Astrocyte (in vitro differentiated cells and primary cell): ENCODE measurements around the gene LRRC7. TPM values are rescaled to one million over a fixed set of nuclear protein-coding genes. Genes with fewer than 3 reads are reported as not detected.

ENCODE experiments used
- DNase-seq: peaks from one replicate; pipeline ENCODE4 v3.0.0-alpha.2; 2010; ENCODE audit warnings: low read depth
- FAIRE-seq: peaks from 2 replicates; lab custom pipeline; 2011; peaks lifted over from hg19 to GRCh38; lab: Jason Lieb, UNC
- H2AFZ ChIP-seq: 2 replicates; pipeline ENCODE4 v1.6.0; 2012; ENCODE audit warnings: low read depth, low read length, inconsistent platforms
- H3K27ac ChIP-seq: 2 replicates; pipeline ENCODE4 v1.5.1; 2011; ENCODE audit warnings: low read depth, low read length, inconsistent platforms
- H3K27me3 ChIP-seq: 2 replicates; pipeline ENCODE4 v1.6.0; 2011; ENCODE audit warnings: low read length, inconsistent platforms; ENCODE audit not compliant: insufficient read depth
- H3K36me3 ChIP-seq: 2 replicates; pipeline ENCODE4 v1.5.1; 2011; ENCODE audit warnings: low read length, inconsistent platforms; ENCODE audit not compliant: insufficient read depth
- H3K4me1 ChIP-seq: 2 replicates; pipeline ENCODE4 v1.5.1; 2011; ENCODE audit warnings: low read length, inconsistent platforms; ENCODE audit not compliant: insufficient read depth
- H3K4me2 ChIP-seq: 2 replicates; pipeline ENCODE4 v1.6.0; 2012; ENCODE audit warnings: low read length, inconsistent platforms
- H3K4me3 ChIP-seq: 2 replicates; pipeline ENCODE4 v1.5.1; 2011; ENCODE audit warnings: low read depth, mild to moderate bottlenecking, low read length, inconsistent platforms; ENCODE audit not compliant: insufficient read depth
- H3K79me2 ChIP-seq: 2 replicates; pipeline ENCODE4 v1.6.0; 2012; ENCODE audit warnings: mild to moderate bottlenecking, low read length, inconsistent platforms; ENCODE audit not compliant: insufficient read depth
- H3K9ac ChIP-seq: 2 replicates; pipeline ENCODE4 v1.6.0; 2012; ENCODE audit warnings: mild to moderate bottlenecking, low read length, inconsistent platforms
- H3K9me3 ChIP-seq: 2 replicates; pipeline ENCODE4 v1.5.1; 2012; ENCODE audit warnings: low read depth, mild to moderate bottlenecking, low read length, inconsistent platforms; ENCODE audit not compliant: insufficient read depth
- H4K20me1 ChIP-seq: 2 replicates; pipeline ENCODE4 v1.6.0; 2012; ENCODE audit warnings: low read length, inconsistent platforms; ENCODE audit not compliant: insufficient read depth
- H3K27ac Mint-ChIP-seq: one replicate; pipeline ENCODE4 v1.8.0; 2021; ENCODE audit warnings: mild to moderate bottlenecking, mixed read lengths; ENCODE audit not compliant: unreplicated experiment
- H3K27me3 Mint-ChIP-seq: one replicate; pipeline ENCODE4 v1.8.0; 2021; ENCODE audit warnings: low read depth, mixed read lengths; ENCODE audit not compliant: unreplicated experiment
- H3K36me3 Mint-ChIP-seq: one replicate; pipeline ENCODE4 v1.8.0; 2021; ENCODE audit warnings: low read depth, mixed read lengths; ENCODE audit not compliant: unreplicated experiment
- H3K4me1 Mint-ChIP-seq: one replicate; pipeline ENCODE4 v1.8.0; 2021; ENCODE audit warnings: low read depth, mixed read lengths; ENCODE audit not compliant: unreplicated experiment
- H3K4me3 Mint-ChIP-seq: one replicate; pipeline ENCODE4 v1.8.0; 2021; ENCODE audit warnings: mild to moderate bottlenecking, moderate library complexity, mixed read lengths; ENCODE audit not compliant: unreplicated experiment
- H3K9me3 Mint-ChIP-seq: one replicate; pipeline ENCODE4 v1.8.0; 2021; ENCODE audit warnings: mild to moderate bottlenecking, mixed read lengths; ENCODE audit not compliant: unreplicated experiment
- EZH2 ChIP-seq: IDR thresholded peaks from 2 replicates; pipeline ENCODE4 v1.6.1; 2012; ENCODE audit warnings: mild to moderate bottlenecking, low read length, inconsistent platforms; ENCODE audit not compliant: insufficient read depth
- total RNA-seq: library from RNA; stranded (reverse); gene quantifications from 2 replicates; pipeline ENCODE4 v1.2.1, GENCODE V29; 2021
- TF ChIP-seq, protein P1 (sequence below): IDR thresholded peaks from 2 replicates; pipeline ENCODE4 v1.5.1; 2011; ENCODE audit warnings: low read depth, mild to moderate bottlenecking, inconsistent platforms, low read length, moderate library complexity; ENCODE audit not compliant: insufficient read depth

Gene LRRC7
- total RNA-seq, 1 donor from 2014 or later = 0.27 TPM

DNA sequence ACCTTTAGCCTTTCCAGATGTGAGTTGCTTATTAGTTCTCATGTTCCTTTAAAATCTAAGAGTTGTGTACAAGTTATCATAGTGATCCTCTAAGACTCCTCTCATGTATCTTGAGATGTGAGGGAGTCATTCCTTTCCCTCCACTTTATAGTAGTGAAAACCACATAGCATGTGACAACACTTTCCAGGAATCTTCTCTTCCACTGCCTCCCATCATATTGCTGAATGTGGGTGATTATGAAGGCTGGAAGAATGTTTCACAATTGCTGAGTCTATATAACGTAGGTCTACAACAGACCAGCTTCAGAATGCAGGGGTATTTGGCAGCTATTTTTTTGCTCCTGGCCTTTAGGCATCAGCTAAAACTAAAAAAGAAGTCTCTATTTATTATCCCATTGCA is 44.7 kb upstream of the LRRC7 start:
- no peaks in the 10 kb centered on the region for H3K36me3 ChIP-seq
- no peak overlapping the region for H2AFZ ChIP-seq
- H3K27me3 ChIP-seq = no peaks in the 10 kb centered on the region
- H3K9me3 ChIP-seq = no peaks in the 10 kb centered on the region
- H3K79me2 ChIP-seq = no peaks in the 10 kb centered on the region
- peak overlapping the region; percentile 39 for H3K27ac ChIP-seq
- no peak for TF ChIP-seq EZH2
- TF ChIP-seq, protein P1, sequence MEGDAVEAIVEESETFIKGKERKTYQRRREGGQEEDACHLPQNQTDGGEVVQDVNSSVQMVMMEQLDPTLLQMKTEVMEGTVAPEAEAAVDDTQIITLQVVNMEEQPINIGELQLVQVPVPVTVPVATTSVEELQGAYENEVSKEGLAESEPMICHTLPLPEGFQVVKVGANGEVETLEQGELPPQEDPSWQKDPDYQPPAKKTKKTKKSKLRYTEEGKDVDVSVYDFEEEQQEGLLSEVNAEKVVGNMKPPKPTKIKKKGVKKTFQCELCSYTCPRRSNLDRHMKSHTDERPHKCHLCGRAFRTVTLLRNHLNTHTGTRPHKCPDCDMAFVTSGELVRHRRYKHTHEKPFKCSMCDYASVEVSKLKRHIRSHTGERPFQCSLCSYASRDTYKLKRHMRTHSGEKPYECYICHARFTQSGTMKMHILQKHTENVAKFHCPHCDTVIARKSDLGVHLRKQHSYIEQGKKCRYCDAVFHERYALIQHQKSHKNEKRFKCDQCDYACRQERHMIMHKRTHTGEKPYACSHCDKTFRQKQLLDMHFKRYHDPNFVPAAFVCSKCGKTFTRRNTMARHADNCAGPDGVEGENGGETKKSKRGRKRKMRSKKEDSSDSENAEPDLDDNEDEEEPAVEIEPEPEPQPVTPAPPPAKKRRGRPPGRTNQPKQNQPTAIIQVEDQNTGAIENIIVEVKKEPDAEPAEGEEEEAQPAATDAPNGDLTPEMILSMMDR = no peak
- FAIRE-seq (peak; percentile 80), DNase-seq (peak; percentile 92)
- H3K4me1 ChIP-seq = peaks cover 19% of the 10 kb centered on the region
- no peaks in the 10 kb centered on the region for H3K36me3 Mint-ChIP-seq
- H3K9ac ChIP-seq = no peak overlapping the region
- no peaks in the 10 kb centered on the region for H4K20me1 ChIP-seq
- no peaks in the 10 kb centered on the region for H3K27me3 Mint-ChIP-seq
- no peaks in the 10 kb centered on the region for H3K9me3 Mint-ChIP-seq
- H3K4me3 ChIP-seq = no peak overlapping the region
- peak overlapping the region; percentile 46 for H3K4me2 ChIP-seq
- H3K27ac Mint-ChIP-seq = peak overlapping the region; percentile 99
- no peak overlapping the region for H3K4me3 Mint-ChIP-seq
- H3K4me1 Mint-ChIP-seq = peaks cover 16% of the 10 kb centered on the region

DNA sequence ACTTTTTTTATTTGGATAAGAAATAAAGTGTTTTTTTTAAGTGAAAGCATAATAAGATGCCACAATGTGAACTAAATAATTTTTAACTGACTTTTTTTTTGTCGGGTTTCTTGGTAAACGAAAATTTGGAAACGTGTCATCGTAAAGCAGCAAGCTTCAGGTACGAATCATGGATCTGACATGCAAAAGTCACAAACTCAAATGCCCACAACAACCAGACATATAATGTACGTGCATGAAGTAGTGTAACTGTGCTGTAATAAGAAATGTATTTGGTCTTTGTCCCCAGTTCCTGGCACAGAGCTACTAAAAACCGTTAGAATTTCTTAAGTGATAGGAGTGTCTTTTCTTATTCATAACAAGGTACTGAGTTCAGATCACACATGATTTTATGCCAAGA is 44.3 kb upstream of the LRRC7 start:
- Histone ChIP-seq H3K4me2 (peak overlapping the region; percentile 46), H3K36me3 (no peaks in the 10 kb centered on the region), H3K27me3 (no peaks in the 10 kb centered on the region), H3K27ac (peak overlapping the region; percentile 39), H3K4me1 (peaks cover 19% of the 10 kb centered on the region), H3K9me3 (no peaks in the 10 kb centered on the region), H3K4me3 (no peak overlapping the region), H3K9ac (peak overlapping the region; percentile 21), H3K79me2 (no peaks in the 10 kb centered on the region), H2AFZ (no peak overlapping the region), H4K20me1 (no peaks in the 10 kb centered on the region)
- TF ChIP-seq, protein P1 = no peak
- TF ChIP-seq EZH2 = no peak
- Mint-ChIP-seq H3K27ac (peak overlapping the region; percentile 99), H3K9me3 (no peaks in the 10 kb centered on the region), H3K4me1 (peaks cover 17% of the 10 kb centered on the region), H3K36me3 (no peaks in the 10 kb centered on the region), H3K4me3 (peak overlapping the region; percentile 21), H3K27me3 (no peaks in the 10 kb centered on the region)
- no peak for DNase-seq
- FAIRE-seq = no peak

DNA sequence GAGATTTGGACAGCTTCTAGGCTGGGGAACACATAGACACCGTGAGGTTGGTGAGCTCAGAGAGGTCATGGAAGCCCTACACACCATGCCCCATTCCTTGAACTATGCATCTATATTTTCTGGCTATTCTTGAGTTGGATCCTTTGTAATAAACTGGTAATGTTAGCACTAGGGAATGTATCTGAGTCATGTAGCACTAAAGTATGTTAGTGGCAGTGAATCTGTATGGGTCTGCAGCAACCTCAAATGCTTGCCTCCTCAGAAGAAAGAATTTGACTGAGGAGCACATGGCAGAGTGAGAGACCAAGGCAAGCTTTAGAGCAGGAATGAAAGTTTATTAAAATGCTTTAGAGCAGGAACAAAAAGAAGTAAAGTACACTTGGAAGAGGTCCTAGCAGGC is 43.7 kb upstream of the LRRC7 start:
- TF ChIP-seq EZH2 = no peak
- TF ChIP-seq, protein P1 = no peak
- peak overlapping the region; percentile 39 for H3K27ac ChIP-seq
- H3K4me3 ChIP-seq = no peak overlapping the region
- no peaks in the 10 kb centered on the region for H3K36me3 ChIP-seq
- Mint-ChIP-seq H3K36me3 (no peaks in the 10 kb centered on the region), H3K27ac (peak overlapping the region; percentile 99), H3K4me1 (peaks cover 22% of the 10 kb centered on the region), H3K9me3 (no peaks in the 10 kb centered on the region), H3K4me3 (peak overlapping the region; percentile 21), H3K27me3 (no peaks in the 10 kb centered on the region)
- no peaks in the 10 kb centered on the region for H3K79me2 ChIP-seq
- H3K4me2 ChIP-seq = peak overlapping the region; percentile 46
- H3K27me3 ChIP-seq = no peaks in the 10 kb centered on the region
- H4K20me1 ChIP-seq = no peaks in the 10 kb centered on the region
- H3K9ac ChIP-seq = peak overlapping the region; percentile 21
- FAIRE-seq (no peak), DNase-seq (peak; percentile 73)
- no peaks in the 10 kb centered on the region for H3K9me3 ChIP-seq
- H3K4me1 ChIP-seq = peaks cover 19% of the 10 kb centered on the region
- no peak overlapping the region for H2AFZ ChIP-seq
